Measurements from ENCODE around the gene SIGLEC14. TPM values are rescaled to one million over a fixed set of nuclear protein-coding genes. Genes with fewer than 3 reads are reported as not detected.
A peak's percentile ranks its signal among the peaks of the same experiment; 100 is the strongest.
"Not testable (repeated sequence)": the region's sequence is repeated elsewhere in the genome, so short reads cannot be mapped to it uniquely, and the experiment has no call there.

Gene SIGLEC14, protein sequence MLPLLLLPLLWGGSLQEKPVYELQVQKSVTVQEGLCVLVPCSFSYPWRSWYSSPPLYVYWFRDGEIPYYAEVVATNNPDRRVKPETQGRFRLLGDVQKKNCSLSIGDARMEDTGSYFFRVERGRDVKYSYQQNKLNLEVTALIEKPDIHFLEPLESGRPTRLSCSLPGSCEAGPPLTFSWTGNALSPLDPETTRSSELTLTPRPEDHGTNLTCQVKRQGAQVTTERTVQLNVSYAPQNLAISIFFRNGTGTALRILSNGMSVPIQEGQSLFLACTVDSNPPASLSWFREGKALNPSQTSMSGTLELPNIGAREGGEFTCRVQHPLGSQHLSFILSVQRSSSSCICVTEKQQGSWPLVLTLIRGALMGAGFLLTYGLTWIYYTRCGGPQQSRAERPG
- 1.9 TPM for polyA plus RNA-seq (ENCODE audit: insufficient read length)

DNA sequence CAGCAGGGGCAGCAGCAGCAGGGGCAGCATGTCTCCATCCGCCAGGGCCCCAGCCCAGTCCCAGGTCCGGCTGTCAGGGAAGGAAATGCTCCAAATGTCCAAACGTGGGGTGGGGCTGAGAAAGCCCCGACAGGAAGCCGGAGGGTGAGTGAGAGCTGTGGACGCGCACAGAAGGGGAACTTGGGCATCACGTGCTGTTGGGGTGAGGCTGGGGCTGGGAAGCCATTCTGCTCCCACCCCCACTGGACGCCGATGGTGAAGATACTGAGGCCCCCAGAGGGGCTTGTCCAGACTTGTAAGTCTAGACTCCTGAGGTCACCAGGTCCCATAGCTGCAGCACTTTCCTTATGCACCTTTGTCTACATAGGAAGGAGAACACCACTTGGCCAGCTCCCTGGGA is at the start of gene SIGLEC14:
TSS of gene SIGLEC14 (minus strand) at position 96 of the 400 bp plus-strand sequence. CDS start at position 30, 66 bp downstream.
- not testable (repeated sequence) for DNase-seq

DNA sequence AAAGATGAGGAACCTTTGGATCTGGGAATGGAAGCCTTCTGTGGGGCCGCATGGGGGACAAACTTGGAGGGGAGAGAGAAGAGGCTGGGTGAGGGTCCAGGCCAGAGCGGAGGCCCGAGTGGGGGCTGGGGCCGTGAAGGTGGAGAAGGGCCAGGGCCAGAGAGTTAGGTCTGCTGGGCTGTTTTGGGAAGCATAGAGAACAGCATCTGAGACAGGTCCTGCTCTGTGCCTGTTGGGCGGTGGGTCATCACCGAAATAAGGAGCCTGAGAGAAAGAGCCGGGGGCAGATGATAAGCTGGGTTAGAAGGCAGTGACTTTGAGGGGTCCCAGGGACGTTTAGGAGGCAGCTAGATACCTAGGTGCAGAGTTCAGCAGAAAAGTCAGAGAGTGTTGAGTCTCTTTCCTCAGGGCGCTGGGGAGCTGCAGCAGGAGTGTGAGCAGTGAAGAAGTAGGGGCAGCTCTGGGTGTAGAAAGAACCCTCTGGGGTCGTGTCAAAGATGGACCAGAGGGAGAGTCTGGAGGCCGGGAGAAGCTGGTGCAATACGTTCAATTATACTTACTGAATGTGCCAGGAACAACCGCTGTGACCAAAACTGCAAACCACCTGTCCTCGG is 49.2 kb upstream of the SIGLEC14 start:
- no peak for DNase-seq

DNA sequence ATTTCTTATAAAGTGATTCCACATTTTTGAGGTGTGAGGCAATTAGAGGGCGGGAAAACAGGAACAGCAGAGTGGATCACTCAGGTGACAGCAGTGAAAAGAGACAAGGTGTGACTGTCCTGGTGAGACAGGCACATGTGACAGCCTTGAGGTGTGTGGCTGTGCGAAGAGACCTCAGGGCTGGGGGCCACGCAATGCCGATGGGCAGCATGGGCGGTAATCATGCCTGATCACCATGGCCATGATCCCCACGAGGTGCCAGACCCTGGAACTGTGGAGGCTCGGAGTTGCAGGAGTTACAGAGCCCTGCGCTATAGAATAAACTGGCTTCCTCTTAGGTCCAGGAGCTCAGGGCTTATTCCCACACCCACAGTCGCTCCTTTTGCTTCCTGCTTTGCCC is 48.5 kb upstream of the SIGLEC14 start:
- no peak for DNase-seq

DNA sequence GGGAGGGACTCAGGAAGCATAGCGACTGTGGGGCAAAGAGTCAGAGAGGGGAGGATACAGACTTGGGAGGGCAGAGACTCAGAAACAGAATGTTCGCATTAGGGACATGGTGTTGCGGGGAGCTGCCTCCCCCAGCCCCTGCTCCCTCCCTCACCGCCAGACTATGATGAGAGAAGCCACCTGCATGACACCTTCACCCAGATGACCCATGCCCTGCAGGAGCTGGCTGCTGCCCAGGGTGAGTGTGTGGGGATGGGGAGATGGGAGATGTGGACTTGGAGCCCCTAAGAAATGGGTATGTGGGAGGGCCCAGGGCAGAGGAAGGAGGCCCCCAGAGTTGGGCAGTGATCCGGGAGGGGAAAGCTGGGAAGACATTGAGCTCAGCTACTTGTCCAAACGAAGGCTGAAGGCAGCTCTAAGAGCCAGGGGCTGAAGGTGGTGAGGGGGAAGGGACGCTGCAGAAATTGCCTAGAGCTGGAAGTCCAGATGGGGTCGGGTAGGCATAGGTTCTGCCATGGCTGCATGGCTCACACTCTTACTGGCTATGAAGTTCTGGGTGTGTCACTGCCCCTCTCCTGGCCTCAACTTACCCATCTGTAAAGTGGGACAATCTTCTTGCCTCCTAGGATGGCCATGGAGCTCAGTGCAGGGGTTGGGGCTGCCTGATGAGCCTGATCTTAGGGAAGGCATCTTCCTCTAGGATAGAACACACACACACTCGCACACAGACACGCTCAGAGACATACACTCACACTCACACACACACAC is 47.9 kb upstream of the SIGLEC14 start:
- no peak for DNase-seq

DNA sequence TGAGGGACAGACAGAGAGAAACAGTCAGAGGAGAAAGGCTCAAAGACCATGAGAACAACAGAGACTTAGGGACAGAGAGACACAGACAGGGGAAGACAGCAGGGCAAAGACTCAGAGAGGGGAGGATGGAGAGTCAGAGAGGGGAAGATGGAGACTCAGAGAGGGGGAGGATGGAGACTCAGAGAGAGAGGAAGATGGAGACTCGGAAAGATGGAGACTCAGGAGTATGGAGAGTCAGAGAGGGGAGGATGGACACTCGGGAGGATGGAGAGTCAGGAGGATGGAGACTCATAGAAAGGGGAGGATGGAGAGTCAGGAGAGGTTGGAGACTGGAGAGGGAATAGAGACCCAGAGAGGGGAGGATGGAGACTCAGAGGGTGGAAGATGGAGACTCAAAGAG is 47.2 kb upstream of the SIGLEC14 start:
- no peak for DNase-seq

DNA sequence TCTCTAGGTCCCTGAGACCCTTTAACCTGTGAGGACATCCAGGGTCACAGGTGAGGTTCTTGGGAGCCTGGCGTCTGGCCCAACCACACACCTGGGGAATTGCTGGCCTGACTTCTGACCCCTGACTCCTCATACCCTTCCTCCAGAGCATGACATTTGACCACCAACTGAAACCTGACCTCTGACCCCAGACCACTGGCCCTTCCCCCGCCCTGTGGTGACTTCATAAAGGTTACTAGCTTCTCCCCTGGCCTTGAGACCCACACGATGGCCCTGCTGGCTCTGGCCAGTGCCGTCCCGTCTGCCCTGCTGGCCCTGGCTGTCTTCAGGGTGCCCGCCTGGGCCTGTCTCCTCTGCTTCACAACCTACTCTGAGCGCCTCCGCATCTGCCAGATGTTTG is 46.6 kb upstream of the SIGLEC14 start, which contains the start of gene SPACA6:
TSS of gene SPACA6 (plus strand) at position 71 of the 400 bp plus-strand sequence. CDS start at position 268, 197 bp downstream.
- no peak for DNase-seq

DNA sequence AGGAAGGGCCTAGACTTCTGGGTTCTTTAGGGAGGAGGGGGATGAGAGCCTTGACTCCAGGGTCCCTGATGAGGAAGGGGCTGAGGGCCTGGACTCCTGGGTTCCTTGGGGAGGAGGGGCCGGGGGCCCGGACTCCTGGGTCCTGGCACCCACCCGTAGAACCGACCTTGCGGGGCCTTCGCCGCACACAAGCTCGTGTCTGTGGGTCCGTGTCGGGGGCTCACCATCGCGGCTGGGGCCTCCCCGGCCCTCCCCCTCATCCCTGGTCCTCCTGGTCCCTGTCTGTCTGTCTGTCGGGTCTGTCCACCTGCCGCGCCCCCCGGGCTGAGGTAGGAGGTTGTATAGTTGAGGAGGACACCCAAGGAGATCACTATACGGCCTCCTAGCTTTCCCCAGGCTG is 45.8 kb upstream of the SIGLEC14 start:
- DNase-seq: no peak

DNA sequence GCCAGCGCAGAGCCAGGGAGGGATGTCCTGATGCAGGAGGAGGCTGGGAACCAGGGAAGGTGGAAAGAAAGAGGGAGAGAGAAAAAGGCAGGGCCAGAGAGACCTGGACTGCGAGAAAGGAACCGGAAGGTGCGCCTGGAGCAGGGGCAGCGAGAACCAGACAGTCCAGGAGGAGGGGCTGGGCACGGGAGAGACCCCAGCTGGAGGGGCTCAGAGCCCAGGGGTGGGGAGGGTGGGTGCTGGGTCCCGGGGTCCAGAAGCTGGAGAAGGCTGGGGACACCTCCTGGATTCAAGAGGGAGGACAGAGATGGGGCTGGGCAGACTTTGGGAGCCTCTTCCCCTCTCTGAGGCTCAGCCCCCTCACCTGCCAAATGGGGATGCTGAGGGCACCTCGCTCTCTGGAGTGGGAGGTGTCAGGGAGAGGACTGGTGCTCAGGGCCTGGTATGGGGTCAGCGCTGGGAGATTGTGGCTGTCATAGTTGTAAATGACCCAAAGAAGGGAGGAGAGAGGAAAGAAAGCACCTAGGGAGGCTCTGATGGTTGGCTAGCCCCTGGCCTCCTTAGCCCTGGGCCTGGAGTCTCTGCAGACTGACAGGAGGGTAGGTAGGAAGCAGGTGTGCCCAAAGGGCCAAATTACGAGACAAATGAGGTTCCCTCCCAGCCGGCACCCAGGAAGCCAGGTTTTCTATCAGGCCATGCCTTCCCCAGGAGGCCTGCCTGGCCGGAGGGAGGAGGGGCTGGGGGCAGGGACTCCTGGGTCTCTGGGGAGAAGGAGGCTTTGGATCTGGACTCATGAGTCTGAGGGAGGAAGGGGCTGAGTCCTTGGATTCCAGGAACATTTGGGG is 45.2 kb upstream of the SIGLEC14 start:
- no peak for DNase-seq

DNA sequence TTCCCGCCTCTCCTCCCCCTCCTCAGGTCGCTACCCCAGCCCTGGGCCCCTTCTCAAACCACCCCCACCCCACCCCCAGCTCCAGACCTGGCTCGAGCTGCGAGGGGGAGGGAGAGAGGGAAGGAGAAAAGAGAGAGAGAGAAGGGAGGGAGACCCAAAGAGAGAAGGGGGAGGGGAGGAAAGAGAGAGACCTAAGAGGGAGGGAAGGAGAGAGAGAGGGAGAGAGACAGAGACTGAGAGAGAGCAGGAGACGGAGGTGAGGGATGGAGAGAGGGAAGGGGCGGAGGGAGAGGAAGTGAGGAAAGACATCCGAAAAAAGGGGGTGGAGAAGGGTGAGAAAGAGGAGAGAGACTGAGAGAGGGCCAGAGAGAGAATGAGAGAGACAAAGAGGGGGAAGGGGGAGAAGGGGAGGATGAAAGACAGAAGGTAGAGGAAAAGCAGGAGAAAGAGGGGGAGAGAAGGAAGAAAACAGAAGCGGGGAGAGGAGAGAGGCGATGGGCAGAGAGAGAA is 44.5 kb upstream of the SIGLEC14 start:
- no peak for DNase-seq

DNA sequence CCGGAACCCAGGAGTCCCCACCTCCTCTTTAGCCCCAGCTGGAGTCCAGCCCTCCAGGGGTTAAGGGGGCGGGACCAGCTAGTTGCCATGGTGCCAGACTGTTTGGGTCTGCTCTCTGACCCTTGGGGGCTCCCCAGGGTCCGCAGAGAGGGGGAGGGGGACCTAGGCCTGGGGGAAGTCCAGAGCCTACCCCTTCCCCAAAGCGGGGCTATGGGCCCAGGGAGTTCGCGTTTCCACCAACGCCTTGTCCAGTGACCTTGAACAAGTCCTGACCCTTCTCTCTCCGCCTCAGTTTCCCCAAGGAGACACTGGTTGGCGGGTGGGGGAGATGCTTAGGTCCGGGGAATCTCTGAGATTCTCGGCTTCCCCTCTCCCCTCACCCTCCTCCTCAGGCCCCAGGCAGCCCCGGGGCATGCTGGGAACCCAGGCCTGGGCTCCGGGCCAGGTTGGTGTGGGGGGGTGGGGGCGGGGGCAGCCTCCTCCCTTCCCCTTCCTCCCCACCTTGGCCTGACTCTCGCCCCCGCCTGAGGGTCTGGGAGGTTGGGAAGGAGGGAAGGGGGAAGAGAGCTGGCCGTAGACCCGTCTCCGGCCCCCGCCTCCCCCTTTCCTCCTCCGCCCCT is 43.9 kb upstream of the SIGLEC14 start:
- peak; percentile 92 for DNase-seq

DNA sequence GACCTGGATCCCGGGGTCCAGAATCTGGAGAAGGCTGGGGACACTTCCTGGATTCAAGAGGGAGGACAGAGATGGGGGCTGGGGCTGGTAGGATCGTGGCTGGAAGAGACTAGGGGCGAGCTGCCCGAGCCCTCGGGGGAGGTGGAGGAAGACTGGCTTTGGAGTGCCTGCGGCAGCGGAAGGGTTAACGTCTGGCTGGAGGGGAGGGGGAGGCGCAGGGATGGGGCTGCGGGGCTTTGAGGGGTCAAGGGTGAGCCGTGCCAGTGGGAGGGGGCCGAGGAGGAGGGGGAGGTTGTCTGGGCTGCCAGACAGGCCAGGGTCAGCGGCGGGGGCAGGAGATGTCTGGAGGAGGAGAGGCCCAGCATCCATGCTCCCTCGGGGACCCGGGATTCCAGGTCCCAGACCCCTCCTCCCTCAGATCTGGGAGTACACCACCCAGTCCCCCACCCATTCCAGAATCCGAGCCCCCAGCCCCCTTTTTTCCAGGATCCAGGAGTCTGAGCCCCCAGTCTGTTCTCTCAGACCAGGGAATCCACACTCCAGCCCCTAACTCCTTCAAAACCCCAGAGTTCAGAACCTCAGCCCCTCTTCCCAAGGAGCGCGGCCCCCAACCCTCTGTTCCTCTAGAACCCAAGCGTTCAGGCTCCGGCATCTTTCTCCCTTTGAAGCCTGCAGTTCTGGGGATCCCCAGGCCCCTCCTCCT is 43.3 kb upstream of the SIGLEC14 start:
- peak; percentile 62 for DNase-seq

DNA sequence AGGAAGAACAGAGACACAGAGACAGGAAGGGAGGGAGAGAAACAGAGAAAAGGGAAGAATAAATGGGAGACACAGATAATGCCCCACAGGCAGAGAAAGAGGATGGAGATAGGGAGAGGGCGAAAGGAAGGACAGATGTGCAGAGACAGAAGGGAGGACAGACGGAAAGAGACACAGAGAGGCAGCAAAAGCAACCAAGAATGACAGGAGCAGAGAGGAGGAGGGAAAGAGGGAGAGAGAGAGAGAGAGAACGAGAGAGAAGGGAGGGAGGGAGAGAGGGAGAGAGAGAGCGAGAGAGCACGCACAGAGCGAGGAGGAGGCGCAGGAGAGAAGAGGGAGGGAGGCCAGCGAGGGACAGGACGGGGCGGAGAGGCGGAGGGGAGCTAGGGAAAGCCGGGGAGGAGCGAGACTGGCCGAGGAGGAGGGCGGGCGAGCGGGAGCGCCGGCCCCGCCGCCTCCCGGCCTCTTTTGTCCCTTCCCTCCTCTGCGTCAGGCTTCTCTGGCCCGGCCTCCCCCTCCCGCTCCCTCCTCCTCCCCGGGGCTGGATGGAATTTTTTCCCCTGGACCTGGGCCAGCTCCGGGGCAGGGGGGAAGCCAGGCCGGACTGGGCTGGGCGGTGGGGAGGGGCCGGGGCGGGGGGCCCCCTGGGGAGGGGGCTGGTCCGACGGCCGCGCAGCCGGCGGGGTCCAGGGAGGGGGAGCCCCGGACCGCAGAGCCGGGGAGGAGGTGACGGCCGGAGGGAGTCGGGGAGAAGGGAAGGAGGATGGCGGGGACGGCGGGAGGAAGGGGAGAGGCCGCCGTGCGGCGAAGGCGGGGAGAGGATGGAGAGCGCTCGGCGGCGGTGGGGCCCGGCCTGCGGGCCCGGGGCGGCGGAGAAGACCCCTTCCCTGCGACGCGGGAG is 42.3 kb upstream of the SIGLEC14 start:
- peak; percentile 96 for DNase-seq

DNA sequence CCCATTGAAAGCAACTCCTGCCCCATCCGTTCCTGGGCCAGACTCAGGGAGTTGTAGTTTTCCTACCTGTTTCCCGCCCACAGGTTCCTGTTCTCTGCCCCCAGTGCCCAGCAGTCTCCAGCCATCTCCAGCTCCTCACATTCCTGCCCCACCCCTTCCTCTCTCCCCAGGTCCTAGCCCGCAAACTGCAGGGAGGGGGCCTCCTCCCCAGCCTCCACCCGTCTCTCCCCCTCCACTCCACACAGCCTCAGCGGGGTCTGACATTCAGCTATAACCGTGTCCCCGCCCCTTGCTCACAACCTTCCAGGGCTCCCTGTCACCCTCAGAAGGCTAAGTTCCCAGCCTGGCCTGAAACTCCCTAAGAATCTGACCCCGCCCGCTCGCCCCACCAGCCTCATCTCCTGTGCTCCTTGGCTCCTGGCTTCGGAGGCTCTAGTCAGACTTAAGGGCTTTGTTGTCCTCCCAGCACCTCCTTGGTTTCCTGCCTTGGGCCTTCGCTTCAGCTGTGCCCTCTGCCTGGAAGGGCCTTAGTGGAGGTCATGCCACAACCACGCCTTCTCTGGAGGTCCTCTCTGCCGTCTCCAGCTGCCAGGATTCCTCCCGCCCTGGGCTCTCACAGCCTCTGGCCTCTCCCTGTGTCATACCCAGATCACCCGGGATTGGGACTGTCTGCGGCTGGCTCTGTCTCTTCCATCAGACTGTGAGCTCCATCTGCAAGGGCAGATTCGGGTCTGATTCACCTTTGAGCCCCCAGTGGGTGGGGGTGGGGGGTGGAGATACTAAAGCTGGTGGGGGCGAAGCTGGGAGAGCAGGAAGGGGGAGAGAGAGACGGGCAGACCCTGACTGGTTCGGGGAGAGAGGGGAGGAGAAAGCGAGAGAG is 41.4 kb upstream of the SIGLEC14 start:
- peak; percentile 64 for DNase-seq

DNA sequence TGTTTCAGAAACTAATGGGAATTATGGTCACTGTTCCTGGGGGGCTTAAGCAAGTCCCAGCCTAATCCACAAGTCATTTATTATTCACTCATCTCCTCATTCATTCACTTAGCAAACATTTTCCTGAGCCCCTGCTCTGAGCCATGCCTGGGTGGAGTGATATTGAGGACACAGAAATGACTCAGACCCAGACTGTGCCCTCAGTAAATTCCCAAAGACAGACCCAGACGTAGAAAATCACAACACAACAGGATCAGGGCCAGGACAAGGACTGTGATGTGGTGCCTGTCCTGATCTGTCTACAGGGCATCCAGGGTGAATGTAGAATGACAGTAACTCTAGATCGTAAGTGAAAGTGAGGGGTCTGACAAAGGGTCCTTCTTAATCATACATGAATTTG is 39.5 kb upstream of the SIGLEC14 start:
- DNase-seq: no peak

DNA sequence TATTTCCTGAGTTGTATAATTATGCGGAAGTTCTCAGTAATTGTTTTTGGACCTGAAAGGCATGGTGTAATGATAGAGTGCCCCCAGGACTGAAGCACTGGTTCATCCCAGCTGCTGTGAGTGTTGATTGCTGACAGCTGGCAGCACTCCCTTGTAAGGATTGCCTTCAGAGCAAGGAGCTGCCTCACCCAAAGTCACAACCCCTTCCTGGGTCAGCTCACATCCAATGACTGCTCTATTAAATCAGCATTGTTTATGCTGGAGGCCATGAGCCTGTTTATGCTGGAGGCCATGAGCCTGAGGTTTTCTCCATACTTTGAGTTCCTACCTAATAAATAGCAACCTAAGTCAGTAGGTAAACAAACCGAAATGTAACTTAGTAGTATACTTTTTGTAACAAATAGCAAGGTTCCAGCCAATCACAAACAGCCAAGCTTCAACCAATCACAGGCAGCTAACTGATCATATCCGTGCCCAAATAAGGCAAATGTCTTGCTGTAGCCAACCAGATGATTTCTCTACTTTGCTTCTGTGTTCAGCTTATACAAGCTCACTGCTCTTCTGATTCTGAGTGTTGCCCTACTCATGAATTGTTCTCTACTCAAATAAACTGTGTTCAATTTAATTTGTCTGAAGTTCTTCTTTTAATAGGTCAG is 34.8 kb upstream of the SIGLEC14 start:
- DNase-seq: no peak

DNA sequence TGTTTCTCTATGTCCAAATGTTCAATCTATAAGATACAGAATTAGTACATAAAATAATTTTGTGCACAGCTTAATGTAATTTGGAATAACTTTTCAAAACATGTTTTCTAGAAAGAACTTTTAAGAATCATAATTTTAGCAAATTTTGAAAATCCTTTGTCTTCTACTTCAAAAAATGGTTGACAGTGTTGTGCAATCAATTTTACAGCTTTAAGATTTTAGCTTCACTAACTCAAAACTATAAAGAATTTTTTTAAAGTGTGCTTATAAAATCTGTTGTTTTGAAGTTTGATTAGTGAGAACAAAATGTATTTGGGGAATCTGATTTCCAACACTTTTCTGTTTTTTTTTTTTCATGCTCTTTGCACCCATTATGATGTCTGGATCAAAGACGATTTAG is 33.8 kb upstream of the SIGLEC14 start:
- DNase-seq: no peak

DNA sequence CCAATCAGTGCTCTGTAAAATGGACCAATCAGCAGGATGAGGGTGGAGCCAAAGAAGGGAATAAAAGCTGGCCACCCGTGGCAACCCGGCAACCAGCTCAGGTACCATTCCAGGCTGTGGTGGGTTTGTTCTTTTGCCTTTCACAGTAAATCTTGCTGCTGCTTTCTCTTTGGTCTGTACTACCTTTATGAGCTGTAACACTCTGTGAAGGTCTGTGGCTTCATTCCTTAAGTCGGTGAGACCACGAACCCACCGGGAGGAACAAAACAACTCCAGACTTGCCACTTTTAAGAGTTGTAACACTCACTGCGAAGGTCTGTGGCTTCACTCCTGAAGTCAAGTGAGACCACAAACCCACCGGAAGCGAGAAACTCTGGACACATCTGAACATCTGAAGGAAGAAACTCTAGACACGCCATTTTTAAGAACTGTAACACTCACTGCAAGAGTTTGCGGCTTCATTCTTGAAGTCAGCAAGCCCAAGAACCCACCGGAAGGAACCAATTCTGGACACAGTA is 30.0 kb upstream of the SIGLEC14 start:
- DNase-seq: no peak

All from hindlimb muscle (tissue), 1 donor.